ENCODE results near the gene JARID2.
A peak's percentile ranks its signal among the peaks of the same experiment; 100 is the strongest.

Gene JARID2

DNA sequence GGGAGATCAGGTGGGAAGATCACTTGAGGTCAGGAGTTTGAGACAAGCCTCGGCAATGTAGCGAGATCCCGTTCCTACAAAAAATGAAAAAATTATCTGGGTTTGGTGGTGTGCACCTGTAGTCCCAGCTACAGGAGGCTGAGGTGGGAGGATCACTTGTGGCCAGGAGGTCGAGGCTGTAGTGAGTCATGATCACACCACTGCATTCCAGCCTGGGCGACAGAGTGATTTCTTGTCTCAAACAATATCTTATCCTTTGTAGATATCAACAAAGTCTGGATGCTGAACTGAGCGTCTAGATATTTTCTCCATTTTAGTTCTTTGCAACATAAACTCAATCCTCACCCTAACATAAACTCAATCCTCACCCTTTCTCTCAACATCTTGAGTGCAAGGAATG is 219.3 kb downstream of the JARID2 start:
- Histone ChIP-seq H3K27ac (ENCODE audit: low read depth, low read length) (no peak overlapping the region), H3K9me3 (ENCODE audit: control insufficient read depth in 1 of 2, low read length in 2 of 2) (no peaks in the 10 kb centered on the region), H3K4me1 (ENCODE audit: control insufficient read depth in 1 of 2, insufficient read depth in 2 of 2, low read length in 2 of 2) (peaks cover 0 to 7% of the 10 kb centered on the region in 2 donors), H3K9ac (ENCODE audit: low read depth in 1 of 2, low read length in 2 of 2) (no peak overlapping the region), H3K36me3 (ENCODE audit: control insufficient read depth in 1 of 2, insufficient read depth in 2 of 2, low read length in 2 of 2) (peaks cover 7 to 13% of the 10 kb centered on the region in 2 donors), H3K4me3 (ENCODE audit: low read depth in 1 of 2, low read length in 2 of 2) (no peak overlapping the region), H3K27me3 (ENCODE audit: control insufficient read depth in 1 of 2, insufficient read depth in 2 of 2, low read length in 2 of 2) (no peaks in the 10 kb centered on the region)

DNA sequence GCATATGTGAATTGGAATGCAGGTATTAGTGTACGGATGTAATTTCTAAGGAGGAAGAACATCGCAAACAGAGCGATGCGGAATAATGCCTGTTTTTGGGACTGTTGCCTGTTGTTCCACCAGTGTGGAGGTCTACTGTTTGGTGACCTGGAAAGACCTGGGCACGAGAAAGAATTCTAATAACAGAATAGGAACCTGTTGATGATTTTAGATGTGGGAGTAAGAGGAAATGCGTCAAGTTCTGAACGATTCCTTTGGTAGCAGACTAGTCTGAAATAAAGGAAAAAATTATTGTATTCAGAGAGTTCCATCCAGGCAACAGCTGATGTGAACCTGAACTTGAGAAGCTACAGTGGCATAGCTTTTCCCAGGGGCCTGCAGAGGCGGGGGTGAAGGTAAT is 224.9 kb downstream of the JARID2 start:
- Histone ChIP-seq H3K27ac (ENCODE audit: low read depth, low read length) (no peak overlapping the region), H3K4me1 (ENCODE audit: control insufficient read depth in 1 of 2, insufficient read depth in 2 of 2, low read length in 2 of 2) (peaks cover 4 to 5% of the 10 kb centered on the region in 2 donors)

GRCh38 chr6:15472621-15473020 is 226.8 kb downstream of the JARID2 start:
- H3K27me3 ChIP-seq (ENCODE audit: control insufficient read depth in 1 of 2, insufficient read depth in 2 of 2, low read length in 2 of 2) = no peaks in the 10 kb centered on the region
- peaks cover 11 to 30% of the 10 kb centered on the region in 2 donors for H3K36me3 ChIP-seq (ENCODE audit: control insufficient read depth in 1 of 2, insufficient read depth in 2 of 2, low read length in 2 of 2)
- no peaks in the 10 kb centered on the region for H3K9me3 ChIP-seq (ENCODE audit: control insufficient read depth in 1 of 2, low read length in 2 of 2)
- H3K9ac ChIP-seq (ENCODE audit: low read depth in 1 of 2, low read length in 2 of 2) = no peak overlapping the region
- H3K4me3 ChIP-seq (ENCODE audit: low read depth in 1 of 2, low read length in 2 of 2) = no peak overlapping the region
- no peak overlapping the region for H3K27ac ChIP-seq (ENCODE audit: low read depth, low read length)
- H3K4me1 ChIP-seq (ENCODE audit: control insufficient read depth in 1 of 2, insufficient read depth in 2 of 2, low read length in 2 of 2) = peaks cover 0 to 5% of the 10 kb centered on the region in 2 donors

More for the DNA sequence above, 224.9 kb downstream of the JARID2 start:
- no peak overlapping the region for H3K4me3 ChIP-seq (ENCODE audit: low read depth in 1 of 2, low read length in 2 of 2)
- no peak overlapping the region for H3K9ac ChIP-seq (ENCODE audit: low read depth in 1 of 2, low read length in 2 of 2)
- H3K9me3 ChIP-seq (ENCODE audit: control insufficient read depth in 1 of 2, low read length in 2 of 2) = no peaks in the 10 kb centered on the region
- H3K27me3 ChIP-seq (ENCODE audit: control insufficient read depth in 1 of 2, insufficient read depth in 2 of 2, low read length in 2 of 2) = no peaks in the 10 kb centered on the region
- H3K36me3 ChIP-seq (ENCODE audit: control insufficient read depth in 1 of 2, insufficient read depth in 2 of 2, low read length in 2 of 2) = peaks cover 11 to 30% of the 10 kb centered on the region in 2 donors

DNA sequence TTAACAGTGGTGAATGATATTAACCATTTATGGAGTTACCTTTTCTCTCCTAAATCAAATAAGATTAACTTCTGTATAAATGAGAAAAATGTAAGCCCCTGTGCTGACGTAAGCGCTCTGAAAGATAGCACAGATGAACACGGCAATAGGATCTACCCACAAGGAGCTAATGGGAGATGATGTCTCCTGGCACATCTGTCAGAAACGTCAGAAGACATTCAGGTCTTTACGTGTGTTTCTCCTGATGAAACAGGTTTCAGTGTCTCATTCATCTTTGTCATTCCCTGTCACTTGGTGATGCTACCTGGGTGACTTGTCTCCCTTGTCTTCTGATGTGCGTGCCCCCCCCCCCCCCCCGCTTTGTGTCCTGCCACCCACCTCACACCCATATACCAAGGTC is 227.3 kb downstream of the JARID2 start:
- Histone ChIP-seq H3K4me1 (ENCODE audit: control insufficient read depth in 1 of 2, insufficient read depth in 2 of 2, low read length in 2 of 2) (peaks cover 0 to 5% of the 10 kb centered on the region in 2 donors), H3K27me3 (ENCODE audit: control insufficient read depth in 1 of 2, insufficient read depth in 2 of 2, low read length in 2 of 2) (no peaks in the 10 kb centered on the region), H3K9ac (ENCODE audit: low read depth in 1 of 2, low read length in 2 of 2) (no peak overlapping the region), H3K4me3 (ENCODE audit: low read depth in 1 of 2, low read length in 2 of 2) (no peak overlapping the region), H3K27ac (ENCODE audit: low read depth, low read length) (no peak overlapping the region), H3K36me3 (ENCODE audit: control insufficient read depth in 1 of 2, insufficient read depth in 2 of 2, low read length in 2 of 2) (peaks cover 11 to 30% of the 10 kb centered on the region in 2 donors), H3K9me3 (ENCODE audit: control insufficient read depth in 1 of 2, low read length in 2 of 2) (no peaks in the 10 kb centered on the region)

DNA sequence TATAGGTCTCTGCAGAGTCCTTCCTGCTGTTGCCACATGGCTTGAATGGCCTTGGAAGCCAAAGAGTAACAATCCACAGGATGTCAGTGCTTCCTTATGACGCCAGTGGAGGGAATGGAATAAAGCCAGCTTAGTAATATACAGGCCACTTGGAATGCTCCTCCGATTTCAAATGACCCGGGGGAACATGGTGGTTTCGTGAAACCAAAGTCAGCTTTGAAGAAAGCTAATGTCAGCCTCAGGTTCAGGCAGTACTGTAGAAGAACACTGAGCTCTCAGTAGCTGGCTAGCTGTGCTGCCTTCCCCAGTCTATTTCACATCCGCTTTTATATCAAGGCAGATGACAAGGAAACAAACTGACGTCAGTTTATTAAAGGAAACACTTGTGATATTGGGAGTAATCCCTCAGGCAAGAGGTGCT is 227.9 kb downstream of the JARID2 start:
- no peaks in the 10 kb centered on the region for H3K27me3 ChIP-seq (ENCODE audit: control insufficient read depth in 1 of 2, insufficient read depth in 2 of 2, low read length in 2 of 2)
- peaks cover 8 to 26% of the 10 kb centered on the region in 2 donors for H3K36me3 ChIP-seq (ENCODE audit: control insufficient read depth in 1 of 2, insufficient read depth in 2 of 2, low read length in 2 of 2)
- H3K27ac ChIP-seq (ENCODE audit: low read depth, low read length) = no peak overlapping the region
- no peak overlapping the region for H3K9ac ChIP-seq (ENCODE audit: low read depth in 1 of 2, low read length in 2 of 2)
- H3K9me3 ChIP-seq (ENCODE audit: control insufficient read depth in 1 of 2, low read length in 2 of 2) = no peaks in the 10 kb centered on the region
- H3K4me1 ChIP-seq (ENCODE audit: control insufficient read depth in 1 of 2, insufficient read depth in 2 of 2, low read length in 2 of 2) = peaks cover 0 to 5% of the 10 kb centered on the region in 2 donors
- no peak overlapping the region for H3K4me3 ChIP-seq (ENCODE audit: low read depth in 1 of 2, low read length in 2 of 2)

- Histone ChIP-seq H3K27me3 (ENCODE audit: control insufficient read depth in 1 of 2, insufficient read depth in 2 of 2, low read length in 2 of 2) (no peaks in the 10 kb centered on the region), H3K36me3 (ENCODE audit: control insufficient read depth in 1 of 2, insufficient read depth in 2 of 2, low read length in 2 of 2) (peaks cover 5 to 23% of the 10 kb centered on the region in 2 donors), H3K9me3 (ENCODE audit: control insufficient read depth in 1 of 2, low read length in 2 of 2) (no peaks in the 10 kb centered on the region), H3K4me1 (ENCODE audit: control insufficient read depth in 1 of 2, insufficient read depth in 2 of 2, low read length in 2 of 2) (peaks cover 0 to 5% of the 10 kb centered on the region in 2 donors), H3K27ac (ENCODE audit: low read depth, low read length) (no peak overlapping the region), H3K9ac (ENCODE audit: low read depth in 1 of 2, low read length in 2 of 2) (no peak overlapping the region), H3K4me3 (ENCODE audit: low read depth in 1 of 2, low read length in 2 of 2) (no peak overlapping the region)
These were observed 228.3 kb downstream of the JARID2 start for GRCh38 chr6:15474196-15474595.

DNA sequence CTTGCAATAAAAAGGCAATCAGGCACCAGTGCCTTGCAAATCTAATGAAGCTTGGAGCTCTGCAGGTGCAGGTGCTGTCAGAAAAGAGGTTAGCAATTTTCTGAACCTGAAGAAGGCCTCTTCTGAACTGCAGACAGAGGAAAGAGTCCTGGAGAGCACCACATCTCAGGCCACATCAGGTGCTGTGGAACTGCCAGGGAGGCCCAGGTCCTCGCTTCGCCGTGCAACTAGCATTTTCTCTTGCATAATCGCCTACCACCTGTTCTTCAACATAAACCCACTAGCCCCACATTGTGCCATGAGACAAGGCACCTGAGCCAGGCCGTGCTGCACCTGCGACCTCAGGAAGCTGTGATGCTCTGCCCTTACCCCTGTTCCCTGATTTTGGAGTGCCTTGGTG is 229.4 kb downstream of the JARID2 start:
- no peaks in the 10 kb centered on the region for H3K27me3 ChIP-seq (ENCODE audit: control insufficient read depth in 1 of 2, insufficient read depth in 2 of 2, low read length in 2 of 2)
- no peak overlapping the region for H3K27ac ChIP-seq (ENCODE audit: low read depth, low read length)
- peaks cover 0 to 5% of the 10 kb centered on the region in 2 donors for H3K4me1 ChIP-seq (ENCODE audit: control insufficient read depth in 1 of 2, insufficient read depth in 2 of 2, low read length in 2 of 2)
- no peak overlapping the region for H3K9ac ChIP-seq (ENCODE audit: low read depth in 1 of 2, low read length in 2 of 2)
- no peak overlapping the region for H3K4me3 ChIP-seq (ENCODE audit: low read depth in 1 of 2, low read length in 2 of 2)
- H3K9me3 ChIP-seq (ENCODE audit: control insufficient read depth in 1 of 2, low read length in 2 of 2) = no peaks in the 10 kb centered on the region
- peaks cover 5 to 16% of the 10 kb centered on the region in 2 donors for H3K36me3 ChIP-seq (ENCODE audit: control insufficient read depth in 1 of 2, insufficient read depth in 2 of 2, low read length in 2 of 2)

DNA sequence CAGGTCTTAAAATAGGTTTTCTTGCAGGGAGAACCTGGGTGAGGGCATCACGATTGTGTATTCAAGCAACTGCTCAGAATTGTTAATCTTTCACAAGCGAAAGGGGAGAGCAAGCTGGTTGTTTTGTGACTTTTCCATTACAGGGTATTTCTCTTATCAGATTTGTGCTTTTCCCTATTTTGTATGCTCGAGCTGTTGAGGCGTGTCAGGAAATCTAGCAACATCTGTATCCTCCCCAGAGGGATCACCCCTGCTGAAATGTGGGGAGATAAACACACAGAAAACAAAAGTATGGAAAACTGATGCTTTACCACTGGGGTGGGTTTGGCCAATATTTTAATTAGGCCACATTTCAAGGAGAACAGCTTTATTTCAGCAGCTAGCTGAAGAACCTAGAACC is 230.0 kb downstream of the JARID2 start:
- peaks cover 0 to 5% of the 10 kb centered on the region in 2 donors for H3K4me1 ChIP-seq (ENCODE audit: control insufficient read depth in 1 of 2, insufficient read depth in 2 of 2, low read length in 2 of 2)
- H3K36me3 ChIP-seq (ENCODE audit: control insufficient read depth in 1 of 2, insufficient read depth in 2 of 2, low read length in 2 of 2) = peaks cover 5 to 11% of the 10 kb centered on the region in 2 donors
- no peak overlapping the region for H3K4me3 ChIP-seq (ENCODE audit: low read depth in 1 of 2, low read length in 2 of 2)
- no peaks in the 10 kb centered on the region for H3K27me3 ChIP-seq (ENCODE audit: control insufficient read depth in 1 of 2, insufficient read depth in 2 of 2, low read length in 2 of 2)
- H3K9me3 ChIP-seq (ENCODE audit: control insufficient read depth in 1 of 2, low read length in 2 of 2) = no peaks in the 10 kb centered on the region
- H3K27ac ChIP-seq (ENCODE audit: low read depth, low read length) = no peak overlapping the region
- H3K9ac ChIP-seq (ENCODE audit: low read depth in 1 of 2, low read length in 2 of 2) = no peak overlapping the region

DNA sequence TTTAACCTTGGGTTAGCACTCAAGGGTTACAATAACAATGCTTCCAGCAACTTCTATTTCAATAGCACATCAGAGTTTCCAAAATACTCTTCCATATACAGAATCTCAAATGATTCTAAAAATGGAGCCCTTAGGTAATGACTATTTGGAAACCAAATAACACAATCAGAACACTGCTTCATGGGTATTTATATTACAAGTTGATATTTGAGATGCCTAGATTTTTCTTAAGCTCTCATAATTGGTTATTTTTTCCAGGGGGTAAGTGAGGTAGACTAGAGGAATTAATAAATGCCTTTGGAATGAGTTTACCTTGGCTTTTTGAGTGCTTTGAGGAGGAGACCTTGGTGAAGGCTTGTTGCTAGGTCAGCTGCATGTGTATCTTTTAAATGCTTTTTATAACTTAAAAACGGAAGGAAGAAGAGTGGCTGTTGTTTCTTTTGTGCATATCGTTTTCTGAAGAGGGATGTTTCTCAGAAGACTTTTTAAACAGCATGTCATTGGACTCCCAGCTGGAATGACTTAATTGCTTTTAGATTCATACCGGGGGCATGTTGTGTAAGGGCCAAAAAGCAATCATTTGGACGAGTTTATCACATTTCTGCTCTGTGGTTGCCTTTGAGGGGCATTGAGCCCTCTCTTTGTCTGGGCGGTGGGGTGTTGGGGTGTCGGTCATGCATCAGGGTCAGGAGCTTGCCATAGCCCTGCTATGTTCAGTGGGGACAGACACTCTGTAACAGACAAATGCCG is 230.9 kb downstream of the JARID2 start:
- Histone ChIP-seq H3K4me1 (ENCODE audit: control insufficient read depth in 1 of 2, insufficient read depth in 2 of 2, low read length in 2 of 2) (peaks cover 0 to 5% of the 10 kb centered on the region in 2 donors), H3K27ac (ENCODE audit: low read depth, low read length) (peak overlapping the region; percentile 27)

GRCh38 chr6:15477746-15478145 is 231.9 kb downstream of the JARID2 start:
- no peaks in the 10 kb centered on the region for H3K9me3 ChIP-seq (ENCODE audit: control insufficient read depth in 1 of 2, low read length in 2 of 2)
- H3K27ac ChIP-seq (ENCODE audit: low read depth, low read length) = no peak overlapping the region
- no peak overlapping the region for H3K9ac ChIP-seq (ENCODE audit: low read depth in 1 of 2, low read length in 2 of 2)
- peaks cover 5 to 9% of the 10 kb centered on the region in 2 donors for H3K36me3 ChIP-seq (ENCODE audit: control insufficient read depth in 1 of 2, insufficient read depth in 2 of 2, low read length in 2 of 2)
- peaks cover 0 to 5% of the 10 kb centered on the region in 2 donors for H3K4me1 ChIP-seq (ENCODE audit: control insufficient read depth in 1 of 2, insufficient read depth in 2 of 2, low read length in 2 of 2)
- no peaks in the 10 kb centered on the region for H3K27me3 ChIP-seq (ENCODE audit: control insufficient read depth in 1 of 2, insufficient read depth in 2 of 2, low read length in 2 of 2)
- no peak overlapping the region for H3K4me3 ChIP-seq (ENCODE audit: low read depth in 1 of 2, low read length in 2 of 2)

More for the DNA sequence above, 230.9 kb downstream of the JARID2 start:
- Histone ChIP-seq H3K4me3 (ENCODE audit: low read depth in 1 of 2, low read length in 2 of 2) (no peak overlapping the region), H3K9me3 (ENCODE audit: control insufficient read depth in 1 of 2, low read length in 2 of 2) (no peaks in the 10 kb centered on the region), H3K27me3 (ENCODE audit: control insufficient read depth in 1 of 2, insufficient read depth in 2 of 2, low read length in 2 of 2) (no peaks in the 10 kb centered on the region), H3K9ac (ENCODE audit: low read depth in 1 of 2, low read length in 2 of 2) (no peak overlapping the region), H3K36me3 (ENCODE audit: control insufficient read depth in 1 of 2, insufficient read depth in 2 of 2, low read length in 2 of 2) (peaks cover 5 to 9% of the 10 kb centered on the region in 2 donors)

Measured in duodenal mucosa (tissue), 2 donors.